Upper lobe of right lung (tissue), 1 donor: ENCODE measurements around the gene GLB1L2. TPM values are rescaled to one million over a fixed set of nuclear protein-coding genes. Genes with fewer than 3 reads are reported as not detected.

Experiments used
- ATAC-seq: fragments of 200-7000 bp; cut with Tn5 transposase; one replicate; pipeline ENCODE4 v1.9.1; 2020; ENCODE audit warnings: mild to moderate bottlenecking, moderate library complexity
- DNase-seq: peaks from one replicate; pipeline ENCODE4 v3.0.0-alpha.2; 2020
- H3K27ac ChIP-seq: fragments of 200-600 bp; one replicate; pipeline ENCODE4 v1.8.0; 2022
- H3K27me3 ChIP-seq: fragments of 200-600 bp; one replicate; pipeline ENCODE4 v1.8.0; 2022; ENCODE audit warnings: mild to moderate bottlenecking
- H3K36me3 ChIP-seq: fragments of 200-600 bp; one replicate; pipeline ENCODE4 v1.8.0; 2022
- H3K4me1 ChIP-seq: fragments of 200-600 bp; one replicate; pipeline ENCODE4 v1.8.0; 2022
- H3K4me3 ChIP-seq: fragments of 200-600 bp; one replicate; pipeline ENCODE4 v1.8.0; 2022; ENCODE audit warnings: mild to moderate bottlenecking
- H3K9me3 ChIP-seq: fragments of 200-600 bp; one replicate; pipeline ENCODE4 v1.8.0; 2022
- intact Hi-C: fragments of 100-400 bp; cut with DNase I; formaldehyde crosslinking; loops from one replicate; pipeline ENCODE4 v1.11.0; 2022
- total RNA-seq: library from RNA; stranded (reverse); fragmentation: NEBNext Ultra II Directional; extraction: Animal tissue kit (Norgen Biotek cat#: 25700); gene quantifications from one replicate; pipeline ENCODE4 v1.2.1, GENCODE V29; 2021
- TF ChIP-seq, protein P1 (sequence below): fragments of 200-600 bp; IDR thresholded peaks from one replicate; pipeline ENCODE4 v1.8.0; 2022; ENCODE audit warnings: antibody characterized with exemption
- donor health status: DM: no; HTN: yes; CAD: no; lungs with severe emphysema.

The GLB1L2 gene
- total RNA-seq, 1 donor from 2014 or later: 4.9 TPM

DNA sequence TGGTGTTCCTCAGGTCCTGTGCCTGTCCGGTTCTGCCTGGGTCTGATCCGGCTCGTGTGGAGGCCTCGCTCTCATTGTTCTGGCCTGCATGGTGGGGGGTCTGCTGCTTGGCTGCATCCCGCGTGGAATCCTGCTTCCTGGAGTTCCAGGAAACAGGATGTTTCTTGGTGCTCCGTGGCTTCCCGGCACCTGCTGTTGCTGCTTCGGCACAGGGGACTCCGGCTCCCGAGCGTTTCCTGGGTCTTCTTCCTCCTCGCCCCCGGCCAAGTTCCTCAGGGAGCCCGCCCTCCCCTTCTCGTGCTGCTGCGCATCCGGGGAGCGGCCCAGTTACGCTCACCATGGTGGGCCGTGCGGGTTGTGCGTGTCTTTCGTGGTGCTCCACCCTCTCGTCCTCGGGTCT is 29.9 kb downstream of the GLB1L2 start:
- Histone ChIP-seq H3K9me3 (no peaks in the 10 kb centered on the region), H3K27ac (no peak overlapping the region), H3K4me3 (no peak overlapping the region), H3K27me3 (no peaks in the 10 kb centered on the region), H3K36me3 (no peaks in the 10 kb centered on the region), H3K4me1 (no peaks in the 10 kb centered on the region)
- TF ChIP-seq, protein P1, sequence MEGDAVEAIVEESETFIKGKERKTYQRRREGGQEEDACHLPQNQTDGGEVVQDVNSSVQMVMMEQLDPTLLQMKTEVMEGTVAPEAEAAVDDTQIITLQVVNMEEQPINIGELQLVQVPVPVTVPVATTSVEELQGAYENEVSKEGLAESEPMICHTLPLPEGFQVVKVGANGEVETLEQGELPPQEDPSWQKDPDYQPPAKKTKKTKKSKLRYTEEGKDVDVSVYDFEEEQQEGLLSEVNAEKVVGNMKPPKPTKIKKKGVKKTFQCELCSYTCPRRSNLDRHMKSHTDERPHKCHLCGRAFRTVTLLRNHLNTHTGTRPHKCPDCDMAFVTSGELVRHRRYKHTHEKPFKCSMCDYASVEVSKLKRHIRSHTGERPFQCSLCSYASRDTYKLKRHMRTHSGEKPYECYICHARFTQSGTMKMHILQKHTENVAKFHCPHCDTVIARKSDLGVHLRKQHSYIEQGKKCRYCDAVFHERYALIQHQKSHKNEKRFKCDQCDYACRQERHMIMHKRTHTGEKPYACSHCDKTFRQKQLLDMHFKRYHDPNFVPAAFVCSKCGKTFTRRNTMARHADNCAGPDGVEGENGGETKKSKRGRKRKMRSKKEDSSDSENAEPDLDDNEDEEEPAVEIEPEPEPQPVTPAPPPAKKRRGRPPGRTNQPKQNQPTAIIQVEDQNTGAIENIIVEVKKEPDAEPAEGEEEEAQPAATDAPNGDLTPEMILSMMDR: no peak
- ATAC-seq (no peak), DNase-seq (peak; percentile 56)
- intact Hi-C loops: no loop called here

DNA sequence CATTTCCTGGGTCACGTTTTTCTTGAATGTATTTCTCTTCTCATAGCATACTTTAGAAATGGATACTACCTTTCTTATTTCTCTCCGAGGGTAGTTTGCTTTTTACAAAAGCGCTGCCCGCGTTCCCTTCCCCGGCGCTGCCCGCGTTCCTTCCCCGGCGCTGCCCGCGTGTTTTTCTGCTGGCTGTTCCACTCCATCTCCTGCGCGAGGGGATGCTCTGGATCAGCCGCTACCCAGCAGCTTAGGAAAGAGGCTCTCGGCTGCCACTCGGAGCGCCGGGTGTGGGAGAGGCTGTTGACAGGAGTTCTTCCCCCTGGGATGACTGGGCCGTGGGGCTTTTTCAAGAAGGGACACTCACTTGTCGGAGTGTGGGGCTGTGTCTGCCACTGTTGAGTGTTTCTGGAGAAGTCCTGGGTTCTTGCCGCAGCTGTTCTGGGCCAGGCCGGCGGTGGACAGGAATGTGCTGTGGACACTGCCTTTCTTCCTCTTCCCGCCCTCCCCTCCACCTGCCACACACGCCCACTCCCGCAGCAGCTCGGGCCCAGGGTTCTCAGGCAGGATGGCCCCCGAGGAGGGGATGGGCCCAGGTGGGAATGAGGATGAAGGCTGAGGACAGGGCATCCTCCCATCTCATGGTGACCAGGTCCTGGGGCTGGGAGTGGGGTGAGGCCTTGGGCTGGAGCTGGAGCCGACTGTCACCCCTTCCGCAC is 30.6 kb downstream of the GLB1L2 start:
- H3K4me1 ChIP-seq: no peaks in the 10 kb centered on the region
- TF ChIP-seq, protein P1: no peak
- H3K27me3 ChIP-seq: no peaks in the 10 kb centered on the region
- no peaks in the 10 kb centered on the region for H3K36me3 ChIP-seq
- H3K27ac ChIP-seq: no peak overlapping the region
- peak; percentile 63 for DNase-seq
- ATAC-seq: no peak
- H3K9me3 ChIP-seq: no peaks in the 10 kb centered on the region
- H3K4me3 ChIP-seq: no peak overlapping the region
- intact Hi-C loops: no loop called here

DNA sequence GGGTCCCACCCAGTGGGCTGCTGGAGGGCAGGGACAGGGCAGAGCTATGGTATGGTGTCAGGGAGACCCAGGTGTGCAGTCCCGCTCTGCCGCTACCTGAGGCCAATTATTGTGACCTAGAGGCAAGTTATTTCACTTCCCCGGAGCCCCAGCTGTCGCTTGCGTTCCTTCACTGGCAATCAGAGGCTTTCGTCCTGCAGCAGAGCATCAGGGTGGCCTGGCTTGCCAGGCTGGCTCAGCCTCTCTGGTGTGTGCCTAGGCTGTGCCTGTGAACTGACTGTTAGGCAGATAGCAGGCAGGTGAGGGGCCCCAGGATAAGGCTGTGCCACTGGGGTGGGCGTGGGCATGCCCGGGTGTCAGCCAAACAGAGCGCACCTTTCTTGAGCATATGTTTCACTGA is 31.4 kb downstream of the GLB1L2 start:
- ATAC-seq: no peak
- Histone ChIP-seq H3K9me3 (no peaks in the 10 kb centered on the region), H3K36me3 (no peaks in the 10 kb centered on the region), H3K4me3 (no peak overlapping the region), H3K27ac (no peak overlapping the region), H3K27me3 (no peaks in the 10 kb centered on the region), H3K4me1 (no peaks in the 10 kb centered on the region)
- TF ChIP-seq, protein P1: no peak
- DNase-seq: peak; percentile 32
- intact Hi-C loops: no loop called here

DNA sequence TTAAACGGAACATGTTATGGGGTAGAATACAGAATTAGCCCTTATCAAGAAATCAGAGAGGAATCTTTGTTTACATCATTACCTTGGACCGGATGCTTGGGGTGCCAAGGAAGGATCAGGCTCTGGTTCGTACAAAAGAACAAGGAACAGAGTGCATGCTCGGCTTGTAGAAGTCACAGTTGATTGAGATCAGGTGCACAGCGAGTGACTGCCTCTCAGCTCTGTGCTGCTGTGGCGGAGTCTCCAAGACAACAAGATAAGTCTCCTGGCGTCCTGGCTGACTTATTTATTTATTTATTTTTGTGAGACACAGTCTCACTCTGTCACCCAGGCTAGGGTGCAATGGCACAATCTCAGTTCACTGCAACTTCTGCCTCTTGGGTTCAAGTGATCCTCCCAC is 31.8 kb downstream of the GLB1L2 start:
- Histone ChIP-seq H3K27ac (no peak overlapping the region), H3K27me3 (no peaks in the 10 kb centered on the region), H3K36me3 (no peaks in the 10 kb centered on the region), H3K9me3 (no peaks in the 10 kb centered on the region), H3K4me3 (no peak overlapping the region), H3K4me1 (no peaks in the 10 kb centered on the region)
- intact Hi-C loops: no loop called here
- no peak for ATAC-seq
- peak; percentile 1 for DNase-seq
- TF ChIP-seq, protein P1: no peak

DNA sequence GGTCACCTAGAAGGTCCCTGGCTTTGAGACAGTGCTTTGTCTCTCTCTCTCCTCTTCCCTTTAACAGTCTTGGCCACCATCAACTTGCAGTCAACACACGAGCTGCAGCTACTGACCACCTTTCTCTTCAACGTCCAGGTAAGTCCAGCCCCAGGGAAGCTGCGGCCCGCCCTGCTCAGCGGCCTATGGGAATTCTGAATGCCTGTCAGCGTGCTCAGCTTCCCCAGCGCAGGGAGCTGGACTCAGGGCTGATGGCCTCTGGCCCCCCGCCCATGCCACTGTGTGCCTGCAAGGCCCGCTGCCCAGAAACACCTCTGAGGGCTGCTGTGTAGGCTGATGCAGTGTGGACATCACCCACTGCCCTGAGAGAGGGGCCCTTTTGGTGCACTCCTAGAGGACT is 32.5 kb downstream of the GLB1L2 start:
- ATAC-seq: no peak
- intact Hi-C loops: no loop called here
- TF ChIP-seq, protein P1: no peak

More for the DNA sequence above, 32.5 kb downstream of the GLB1L2 start:
- H3K9me3 ChIP-seq: no peaks in the 10 kb centered on the region
- no peaks in the 10 kb centered on the region for H3K4me1 ChIP-seq
- DNase-seq: peak; percentile 41
- no peaks in the 10 kb centered on the region for H3K27me3 ChIP-seq
- H3K27ac ChIP-seq: no peak overlapping the region
- H3K36me3 ChIP-seq: no peaks in the 10 kb centered on the region
- no peak overlapping the region for H3K4me3 ChIP-seq
